ENCODE data around the gene PIK3IP1. TPM values are rescaled to one million over a fixed set of nuclear protein-coding genes. Genes with fewer than 3 reads are reported as not detected.

PIK3IP1 gene
- total and polyA plus RNA-seq, 10 of the 15 experiments (the other 5 are each of a cell fraction or from before 2014, with no cell fraction given): 0.77 to 6.5 (median 3.0) TPM

DNA sequence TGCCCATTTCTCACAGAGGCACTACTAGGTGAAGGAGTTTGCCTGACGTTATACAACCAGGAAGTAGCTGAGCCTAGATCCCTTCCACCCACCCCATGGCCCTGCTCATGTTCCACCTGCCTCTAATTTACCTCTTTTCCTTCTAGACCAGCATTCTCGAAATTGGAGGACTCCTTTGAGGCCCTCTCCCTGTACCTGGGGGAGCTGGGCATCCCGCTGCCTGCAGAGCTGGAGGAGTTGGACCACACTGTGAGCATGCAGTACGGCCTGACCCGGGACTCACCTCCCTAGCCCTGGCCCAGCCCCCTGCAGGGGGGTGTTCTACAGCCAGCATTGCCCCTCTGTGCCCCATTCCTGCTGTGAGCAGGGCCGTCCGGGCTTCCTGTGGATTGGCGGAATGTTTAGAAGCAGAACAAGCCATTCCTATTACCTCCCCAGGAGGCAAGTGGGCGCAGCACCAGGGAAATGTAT, 14.1 kb downstream of the PIK3IP1 start (continued):
- TF ChIP-seq, protein P1, sequence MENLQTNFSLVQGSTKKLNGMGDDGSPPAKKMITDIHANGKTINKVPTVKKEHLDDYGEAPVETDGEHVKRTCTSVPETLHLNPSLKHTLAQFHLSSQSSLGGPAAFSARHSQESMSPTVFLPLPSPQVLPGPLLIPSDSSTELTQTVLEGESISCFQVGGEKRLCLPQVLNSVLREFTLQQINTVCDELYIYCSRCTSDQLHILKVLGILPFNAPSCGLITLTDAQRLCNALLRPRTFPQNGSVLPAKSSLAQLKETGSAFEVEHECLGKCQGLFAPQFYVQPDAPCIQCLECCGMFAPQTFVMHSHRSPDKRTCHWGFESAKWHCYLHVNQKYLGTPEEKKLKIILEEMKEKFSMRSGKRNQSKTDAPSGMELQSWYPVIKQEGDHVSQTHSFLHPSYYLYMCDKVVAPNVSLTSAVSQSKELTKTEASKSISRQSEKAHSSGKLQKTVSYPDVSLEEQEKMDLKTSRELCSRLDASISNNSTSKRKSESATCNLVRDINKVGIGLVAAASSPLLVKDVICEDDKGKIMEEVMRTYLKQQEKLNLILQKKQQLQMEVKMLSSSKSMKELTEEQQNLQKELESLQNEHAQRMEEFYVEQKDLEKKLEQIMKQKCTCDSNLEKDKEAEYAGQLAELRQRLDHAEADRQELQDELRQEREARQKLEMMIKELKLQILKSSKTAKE (IDR thresholded peaks at IDR 0.05; ENCODE audit: low read depth, poor library complexity, severe bottlenecking): no peak

DNA sequence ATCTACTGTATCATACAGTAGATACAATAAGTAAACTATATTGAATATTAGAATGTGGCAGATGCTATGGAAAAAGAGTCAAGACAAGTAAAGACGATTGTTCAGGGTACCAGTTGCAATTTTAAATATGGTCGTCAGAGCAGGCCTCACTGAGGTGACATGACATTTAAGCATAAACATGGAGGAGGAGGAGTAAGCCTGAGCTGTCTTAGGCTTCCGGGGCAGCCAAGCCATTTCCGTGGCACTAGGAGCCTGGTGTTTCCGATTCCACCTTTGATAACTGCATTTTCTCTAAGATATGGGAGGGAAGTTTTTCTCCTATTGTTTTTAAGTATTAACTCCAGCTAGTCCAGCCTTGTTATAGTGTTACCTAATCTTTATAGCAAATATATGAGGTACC, 14.5 kb downstream of the PIK3IP1 start:
- POLR2A ChIA-PET: no interaction called here
- H3K27me3 ChIP-seq (replicated peaks in 1 of 2; ENCODE audit: control insufficient read depth in 2 of 2, insufficient read depth in 2 of 2, low read length in 1 of 2): no peaks in the 10 kb centered on the region
- SMC1A ChIA-PET (ENCODE audit: uncharacterized antibody, unreplicated experiment): no interaction called here
- H3K4me2 ChIP-seq (ENCODE audit: control insufficient read depth, insufficient read depth): no peak overlapping the region
- no peak overlapping the region for H3K27ac ChIP-seq (ENCODE audit: control insufficient read depth, insufficient read depth)
- intact Hi-C loops (cut with micrococcal nuclease; ENCODE audit: unreplicated experiment) (no loop called here), in situ Hi-C loops (cut with MboI) (no loop called here)
- peaks cover 20 to 21% of the 10 kb centered on the region in 2 experiments for H3K36me3 ChIP-seq (ENCODE audit: control insufficient read depth in 2 of 2, insufficient read depth in 2 of 2, low read length in 1 of 2)
- no peaks in the 10 kb centered on the region for H3K9me3 ChIP-seq (replicated peaks; ENCODE audit: control insufficient read depth, insufficient read depth, low read length)
- no peaks in the 10 kb centered on the region for H4K20me1 ChIP-seq (ENCODE audit: control insufficient read depth, insufficient read depth)
- 85% methylated on average over 5 of the region's 5 CpGs for WGBS (ENCODE audit: insufficient coverage, insufficient replicate concordance, low lambda C conversion rate, missing lambda C conversion rate)
- H3K4me3 ChIP-seq: no peak overlapping the region
- TF ChIP-seq ZNF622 (IDR thresholded peaks at IDR 0.05) (no peak), RELA (IDR thresholded peaks at IDR 0.05; ENCODE audit: borderline replicate concordance, partially characterized antibody) (no peak), SMAD5 (IDR thresholded peaks at IDR 0.05; ENCODE audit: low read depth) (no peak), CBX3 (IDR thresholded peaks at IDR 0.05; ENCODE audit: borderline replicate concordance, low read depth) (no peak), POU2F2 (IDR thresholded peaks at IDR 0.05; ENCODE audit: borderline replicate concordance, low read depth, low read length) (no peak)
- TF ChIP-seq, protein P2, sequence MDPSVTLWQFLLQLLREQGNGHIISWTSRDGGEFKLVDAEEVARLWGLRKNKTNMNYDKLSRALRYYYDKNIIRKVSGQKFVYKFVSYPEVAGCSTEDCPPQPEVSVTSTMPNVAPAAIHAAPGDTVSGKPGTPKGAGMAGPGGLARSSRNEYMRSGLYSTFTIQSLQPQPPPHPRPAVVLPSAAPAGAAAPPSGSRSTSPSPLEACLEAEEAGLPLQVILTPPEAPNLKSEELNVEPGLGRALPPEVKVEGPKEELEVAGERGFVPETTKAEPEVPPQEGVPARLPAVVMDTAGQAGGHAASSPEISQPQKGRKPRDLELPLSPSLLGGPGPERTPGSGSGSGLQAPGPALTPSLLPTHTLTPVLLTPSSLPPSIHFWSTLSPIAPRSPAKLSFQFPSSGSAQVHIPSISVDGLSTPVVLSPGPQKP (IDR thresholded peaks at IDR 0.05; ENCODE audit: low read depth, low read length): no peak
- TF ChIP-seq, protein P3, sequence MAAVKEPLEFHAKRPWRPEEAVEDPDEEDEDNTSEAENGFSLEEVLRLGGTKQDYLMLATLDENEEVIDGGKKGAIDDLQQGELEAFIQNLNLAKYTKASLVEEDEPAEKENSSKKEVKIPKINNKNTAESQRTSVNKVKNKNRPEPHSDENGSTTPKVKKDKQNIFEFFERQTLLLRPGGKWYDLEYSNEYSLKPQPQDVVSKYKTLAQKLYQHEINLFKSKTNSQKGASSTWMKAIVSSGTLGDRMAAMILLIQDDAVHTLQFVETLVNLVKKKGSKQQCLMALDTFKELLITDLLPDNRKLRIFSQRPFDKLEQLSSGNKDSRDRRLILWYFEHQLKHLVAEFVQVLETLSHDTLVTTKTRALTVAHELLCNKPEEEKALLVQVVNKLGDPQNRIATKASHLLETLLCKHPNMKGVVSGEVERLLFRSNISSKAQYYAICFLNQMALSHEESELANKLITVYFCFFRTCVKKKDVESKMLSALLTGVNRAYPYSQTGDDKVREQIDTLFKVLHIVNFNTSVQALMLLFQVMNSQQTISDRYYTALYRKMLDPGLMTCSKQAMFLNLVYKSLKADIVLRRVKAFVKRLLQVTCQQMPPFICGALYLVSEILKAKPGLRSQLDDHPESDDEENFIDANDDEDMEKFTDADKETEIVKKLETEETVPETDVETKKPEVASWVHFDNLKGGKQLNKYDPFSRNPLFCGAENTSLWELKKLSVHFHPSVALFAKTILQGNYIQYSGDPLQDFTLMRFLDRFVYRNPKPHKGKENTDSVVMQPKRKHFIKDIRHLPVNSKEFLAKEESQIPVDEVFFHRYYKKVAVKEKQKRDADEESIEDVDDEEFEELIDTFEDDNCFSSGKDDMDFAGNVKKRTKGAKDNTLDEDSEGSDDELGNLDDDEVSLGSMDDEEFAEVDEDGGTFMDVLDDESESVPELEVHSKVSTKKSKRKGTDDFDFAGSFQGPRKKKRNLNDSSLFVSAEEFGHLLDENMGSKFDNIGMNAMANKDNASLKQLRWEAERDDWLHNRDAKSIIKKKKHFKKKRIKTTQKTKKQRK (IDR thresholded peaks at IDR 0.05; ENCODE audit: low read depth, low read length): no peak
- TF ChIP-seq, protein P4, sequence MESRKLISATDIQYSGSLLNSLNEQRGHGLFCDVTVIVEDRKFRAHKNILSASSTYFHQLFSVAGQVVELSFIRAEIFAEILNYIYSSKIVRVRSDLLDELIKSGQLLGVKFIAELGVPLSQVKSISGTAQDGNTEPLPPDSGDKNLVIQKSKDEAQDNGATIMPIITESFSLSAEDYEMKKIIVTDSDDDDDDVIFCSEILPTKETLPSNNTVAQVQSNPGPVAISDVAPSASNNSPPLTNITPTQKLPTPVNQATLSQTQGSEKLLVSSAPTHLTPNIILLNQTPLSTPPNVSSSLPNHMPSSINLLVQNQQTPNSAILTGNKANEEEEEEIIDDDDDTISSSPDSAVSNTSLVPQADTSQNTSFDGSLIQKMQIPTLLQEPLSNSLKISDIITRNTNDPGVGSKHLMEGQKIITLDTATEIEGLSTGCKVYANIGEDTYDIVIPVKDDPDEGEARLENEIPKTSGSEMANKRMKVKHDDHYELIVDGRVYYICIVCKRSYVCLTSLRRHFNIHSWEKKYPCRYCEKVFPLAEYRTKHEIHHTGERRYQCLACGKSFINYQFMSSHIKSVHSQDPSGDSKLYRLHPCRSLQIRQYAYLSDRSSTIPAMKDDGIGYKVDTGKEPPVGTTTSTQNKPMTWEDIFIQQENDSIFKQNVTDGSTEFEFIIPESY (IDR thresholded peaks at IDR 0.05): no peak
- TF ChIP-seq, protein P5, sequence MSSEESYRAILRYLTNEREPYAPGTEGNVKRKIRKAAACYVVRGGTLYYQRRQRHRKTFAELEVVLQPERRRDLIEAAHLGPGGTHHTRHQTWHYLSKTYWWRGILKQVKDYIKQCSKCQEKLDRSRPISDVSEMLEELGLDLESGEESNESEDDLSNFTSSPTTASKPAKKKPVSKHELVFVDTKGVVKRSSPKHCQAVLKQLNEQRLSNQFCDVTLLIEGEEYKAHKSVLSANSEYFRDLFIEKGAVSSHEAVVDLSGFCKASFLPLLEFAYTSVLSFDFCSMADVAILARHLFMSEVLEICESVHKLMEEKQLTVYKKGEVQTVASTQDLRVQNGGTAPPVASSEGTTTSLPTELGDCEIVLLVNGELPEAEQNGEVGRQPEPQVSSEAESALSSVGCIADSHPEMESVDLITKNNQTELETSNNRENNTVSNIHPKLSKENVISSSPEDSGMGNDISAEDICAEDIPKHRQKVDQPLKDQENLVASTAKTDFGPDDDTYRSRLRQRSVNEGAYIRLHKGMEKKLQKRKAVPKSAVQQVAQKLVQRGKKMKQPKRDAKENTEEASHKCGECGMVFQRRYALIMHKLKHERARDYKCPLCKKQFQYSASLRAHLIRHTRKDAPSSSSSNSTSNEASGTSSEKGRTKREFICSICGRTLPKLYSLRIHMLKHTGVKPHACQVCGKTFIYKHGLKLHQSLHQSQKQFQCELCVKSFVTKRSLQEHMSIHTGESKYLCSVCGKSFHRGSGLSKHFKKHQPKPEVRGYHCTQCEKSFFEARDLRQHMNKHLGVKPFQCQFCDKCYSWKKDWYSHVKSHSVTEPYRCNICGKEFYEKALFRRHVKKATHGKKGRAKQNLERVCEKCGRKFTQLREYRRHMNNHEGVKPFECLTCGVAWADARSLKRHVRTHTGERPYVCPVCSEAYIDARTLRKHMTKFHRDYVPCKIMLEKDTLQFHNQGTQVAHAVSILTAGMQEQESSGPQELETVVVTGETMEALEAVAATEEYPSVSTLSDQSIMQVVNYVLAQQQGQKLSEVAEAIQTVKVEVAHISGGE (CRISPR knock-in tag; IDR thresholded peaks at IDR 0.05): no peak
- no peak for FAIRE-seq
- BruUV-seq (replicated peaks): no TSS peak
- no peak overlapping the region for H2AFZ ChIP-seq (ENCODE audit: control insufficient read depth, low read depth, low read length)
- H3K4me1 ChIP-seq (ENCODE audit: control insufficient read depth, insufficient read depth, low read length): no peaks in the 10 kb centered on the region
- no peaks in the 10 kb centered on the region for H3K79me2 ChIP-seq (ENCODE audit: control insufficient read depth, insufficient read depth, low read length)
- RAD21 ChIA-PET (ENCODE audit: unreplicated experiment): no interaction called here
- DNase-seq (ENCODE audit: low read depth, low spot score): no peak
- no peak for ATAC-seq
- no peak overlapping the region for H3K9ac ChIP-seq (ENCODE audit: control insufficient read depth, insufficient read depth, low read length)
- CTCF ChIA-PET: interaction anchor here (0.6 to 1.1 kb wide), 2 partner anchors 13 to 45 kb away, joined by 3 read pairs; no protein-coding TSS in a partner anchor

Measured in GM12878 (cell line).